ENCODE data around the gene KLF1.
"Not testable (repeated sequence)": the region's sequence is repeated elsewhere in the genome, so short reads cannot be mapped to it uniquely, and the experiment has no call there.

KLF1 gene

DNA sequence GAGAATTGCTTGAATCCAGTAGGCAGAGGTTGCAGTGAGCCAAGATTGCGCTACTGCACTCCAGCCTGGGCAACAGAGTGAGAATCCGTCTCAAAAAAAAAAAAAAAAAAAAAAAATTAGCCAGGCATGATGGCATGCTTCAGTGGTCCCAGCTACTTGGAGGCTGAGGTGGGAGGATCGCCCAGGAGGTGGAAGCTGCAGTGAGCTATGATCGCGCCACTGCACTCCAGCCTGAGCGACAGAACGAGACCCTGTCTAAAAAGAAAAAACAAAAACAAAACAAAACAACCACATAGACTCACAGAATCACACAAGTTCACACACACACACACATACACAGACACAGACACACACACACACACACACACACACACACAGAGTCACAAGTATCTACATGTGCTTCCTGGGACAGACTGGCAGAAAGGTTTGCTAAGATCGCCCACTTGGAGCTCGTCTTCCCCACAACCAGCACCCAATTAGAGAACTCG lies 3.3 kb upstream of the KLF1 start:
- not testable (repeated sequence) for H3K23ac ChIP-seq (ENCODE audit: low read length in 2 of 2); H3K27ac ChIP-seq (ENCODE audit: low read length, poor library complexity, severe bottlenecking); H4K91ac ChIP-seq (ENCODE audit: low read length); H2BK15ac ChIP-seq (ENCODE audit: low read depth, poor library complexity, severe bottlenecking); H3K9me3 ChIP-seq (ENCODE audit: control insufficient read depth, low read length); H3K4ac ChIP-seq (ENCODE audit: low read depth in 1 of 2, low read length in 2 of 2); H2BK120ac ChIP-seq (ENCODE audit: low read depth, low read length); H4K8ac ChIP-seq (ENCODE audit: low read length); H3K79me1 ChIP-seq (replicated peaks; ENCODE audit: low read length, poor library complexity, severe bottlenecking); DNase-seq; H3K18ac ChIP-seq (ENCODE audit: low read depth in 1 of 2, low read length in 2 of 2); H2AK5ac ChIP-seq (ENCODE audit: low read length, severe bottlenecking); H2BK5ac ChIP-seq (ENCODE audit: low read depth, low read length, poor library complexity, severe bottlenecking); H3K14ac ChIP-seq (ENCODE audit: low read length in 2 of 2); H2AFZ ChIP-seq (ENCODE audit: low read depth, low read length); H2BK12ac ChIP-seq (ENCODE audit: low read length in 2 of 2)
- H3K4me2 ChIP-seq (ENCODE audit: low read length, poor library complexity, severe bottlenecking) = peak overlapping the region; percentile 59
- WGBS = 44% methylated on average over 9 of the region's 10 CpGs
- peaks cover 19% of the 10 kb centered on the region for H3K4me1 ChIP-seq (ENCODE audit: control insufficient read depth, insufficient read depth, low read depth, low read length)
- H3K4me3 ChIP-seq (ENCODE audit: insufficient read depth in 1 of 2, low read depth in 1 of 2, low read length in 2 of 2) = peak overlapping the region in 1 of 2 experiments; percentile 96
- H3K36me3 ChIP-seq (ENCODE audit: control insufficient read depth in 1 of 2, insufficient read depth in 2 of 2, low read depth in 1 of 2, low read length in 2 of 2) = peaks cover 15 to 20% of the 10 kb centered on the region in 2 experiments
- H3K27me3 ChIP-seq (ENCODE audit: control insufficient read depth in 1 of 2, insufficient read depth in 1 of 2, low read length in 2 of 2) = peaks cover 23 to 26% of the 10 kb centered on the region in 2 experiments
- peak overlapping the region; percentile 45 for H3K9ac ChIP-seq (ENCODE audit: low read length)

DNA sequence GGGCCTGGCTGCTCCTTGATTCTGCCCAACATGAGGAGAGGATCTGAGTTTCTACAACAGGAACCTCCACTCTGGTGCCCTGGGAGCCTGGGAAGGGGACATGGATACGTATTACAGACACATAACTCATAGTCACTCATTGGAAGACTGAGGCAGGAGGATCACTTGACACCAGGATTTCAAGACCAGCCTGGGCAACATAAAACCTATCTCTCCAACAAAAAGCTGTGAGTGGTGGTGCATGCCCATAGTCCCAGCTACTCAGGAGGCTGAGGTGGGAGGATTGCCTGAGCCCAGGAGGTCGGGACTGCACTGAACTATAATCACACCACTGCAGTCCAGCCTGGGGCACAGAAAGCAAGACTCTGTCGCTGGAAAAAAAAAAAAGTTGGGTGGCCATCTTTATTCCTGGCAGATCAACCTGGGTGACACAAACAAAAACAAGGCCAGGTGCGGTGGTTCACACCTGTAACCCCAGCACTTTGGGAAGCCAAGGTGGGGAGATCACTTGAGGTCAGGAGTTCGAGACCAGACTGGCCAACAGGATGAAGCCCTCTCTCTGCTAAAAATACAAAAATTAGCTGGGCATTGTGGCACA lies 1.1 kb upstream of the KLF1 start:
- Histone ChIP-seq H2BK12ac (ENCODE audit: low read length in 2 of 2) (no peak overlapping the region), H3K36me3 (ENCODE audit: control insufficient read depth in 1 of 2, insufficient read depth in 2 of 2, low read depth in 1 of 2, low read length in 2 of 2) (peaks cover 0 to under 1% of the 10 kb centered on the region in 2 experiments), H3K9ac (ENCODE audit: low read length) (no peak overlapping the region), H3K4me3 (ENCODE audit: insufficient read depth in 1 of 2, low read depth in 1 of 2, low read length in 2 of 2) (no peak overlapping the region), H4K91ac (ENCODE audit: low read length) (no peak overlapping the region), H3K18ac (ENCODE audit: low read depth in 1 of 2, low read length in 2 of 2) (no peak overlapping the region), H3K79me1 (replicated peaks; ENCODE audit: low read length, poor library complexity, severe bottlenecking) (peaks cover 10% of the 10 kb centered on the region), H3K9me3 (ENCODE audit: control insufficient read depth, low read length) (peaks cover 7% of the 10 kb centered on the region), H3K14ac (ENCODE audit: low read length in 2 of 2) (no peak overlapping the region), H3K27me3 (ENCODE audit: control insufficient read depth in 1 of 2, insufficient read depth in 1 of 2, low read length in 2 of 2) (peaks cover 40 to 41% of the 10 kb centered on the region in 2 experiments), H2BK120ac (ENCODE audit: low read depth, low read length) (no peak overlapping the region), H2BK15ac (ENCODE audit: low read depth, poor library complexity, severe bottlenecking) (no peak overlapping the region), H3K23ac (ENCODE audit: low read length in 2 of 2) (no peak overlapping the region), H4K8ac (ENCODE audit: low read length) (no peak overlapping the region), H3K4ac (ENCODE audit: low read depth in 1 of 2, low read length in 2 of 2) (no peak overlapping the region), H2AFZ (ENCODE audit: low read depth, low read length) (no peak overlapping the region), H3K4me2 (ENCODE audit: low read length, poor library complexity, severe bottlenecking) (no peak overlapping the region), H3K4me1 (ENCODE audit: control insufficient read depth, insufficient read depth, low read depth, low read length) (peaks cover 22% of the 10 kb centered on the region), H2AK5ac (ENCODE audit: low read length, severe bottlenecking) (no peak overlapping the region), H2BK5ac (ENCODE audit: low read depth, low read length, poor library complexity, severe bottlenecking) (no peak overlapping the region), H3K27ac (ENCODE audit: low read length, poor library complexity, severe bottlenecking) (no peak overlapping the region)
- WGBS = 69% methylated on average over 4 of the region's 5 CpGs
- DNase-seq = no peak

DNA sequence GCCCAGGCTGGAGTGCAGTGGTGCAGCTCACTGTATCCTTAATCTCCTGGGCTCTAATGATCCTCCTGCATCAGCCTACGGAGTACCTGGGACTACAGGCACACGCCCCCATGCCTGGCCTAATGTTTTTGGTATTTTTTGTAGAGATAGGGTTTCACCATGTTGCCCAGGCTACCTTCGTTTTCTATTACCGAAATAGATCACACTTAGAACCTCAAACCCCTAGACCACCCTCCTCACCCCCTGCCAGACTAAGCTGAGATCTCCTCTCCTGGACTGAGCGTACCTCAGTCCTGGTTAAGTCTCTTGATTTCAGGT lies 391 bp downstream of the KLF1 start:
- Histone ChIP-seq H2AFZ (ENCODE audit: low read depth, low read length) (no peak overlapping the region), H3K4me3 (ENCODE audit: insufficient read depth in 1 of 2, low read depth in 1 of 2, low read length in 2 of 2) (no peak overlapping the region), H2BK12ac (ENCODE audit: low read length in 2 of 2) (no peak overlapping the region), H4K8ac (ENCODE audit: low read length) (no peak overlapping the region), H3K4ac (ENCODE audit: low read depth in 1 of 2, low read length in 2 of 2) (no peak overlapping the region), H3K36me3 (ENCODE audit: control insufficient read depth in 1 of 2, insufficient read depth in 2 of 2, low read depth in 1 of 2, low read length in 2 of 2) (no peaks in the 10 kb centered on the region), H2BK5ac (ENCODE audit: low read depth, low read length, poor library complexity, severe bottlenecking) (no peak overlapping the region), H2BK15ac (ENCODE audit: low read depth, poor library complexity, severe bottlenecking) (no peak overlapping the region), H3K4me1 (ENCODE audit: control insufficient read depth, insufficient read depth, low read depth, low read length) (peaks cover 18% of the 10 kb centered on the region), H4K91ac (ENCODE audit: low read length) (no peak overlapping the region), H3K79me1 (replicated peaks; ENCODE audit: low read length, poor library complexity, severe bottlenecking) (peaks cover 6% of the 10 kb centered on the region), H3K23ac (ENCODE audit: low read length in 2 of 2) (no peak overlapping the region), H3K9me3 (ENCODE audit: control insufficient read depth, low read length) (peaks cover 7% of the 10 kb centered on the region), H3K9ac (ENCODE audit: low read length) (no peak overlapping the region), H3K27ac (ENCODE audit: low read length, poor library complexity, severe bottlenecking) (no peak overlapping the region), H2BK120ac (ENCODE audit: low read depth, low read length) (no peak overlapping the region), H3K27me3 (ENCODE audit: control insufficient read depth in 1 of 2, insufficient read depth in 1 of 2, low read length in 2 of 2) (peaks cover 40 to 41% of the 10 kb centered on the region in 2 experiments), H2AK5ac (ENCODE audit: low read length, severe bottlenecking) (no peak overlapping the region), H3K18ac (ENCODE audit: low read depth in 1 of 2, low read length in 2 of 2) (no peak overlapping the region), H3K4me2 (ENCODE audit: low read length, poor library complexity, severe bottlenecking) (no peak overlapping the region), H3K14ac (ENCODE audit: low read length in 2 of 2) (no peak overlapping the region)
- DNase-seq = no peak
- WGBS = 71% methylated on average over 3 of the region's 5 CpGs

DNA sequence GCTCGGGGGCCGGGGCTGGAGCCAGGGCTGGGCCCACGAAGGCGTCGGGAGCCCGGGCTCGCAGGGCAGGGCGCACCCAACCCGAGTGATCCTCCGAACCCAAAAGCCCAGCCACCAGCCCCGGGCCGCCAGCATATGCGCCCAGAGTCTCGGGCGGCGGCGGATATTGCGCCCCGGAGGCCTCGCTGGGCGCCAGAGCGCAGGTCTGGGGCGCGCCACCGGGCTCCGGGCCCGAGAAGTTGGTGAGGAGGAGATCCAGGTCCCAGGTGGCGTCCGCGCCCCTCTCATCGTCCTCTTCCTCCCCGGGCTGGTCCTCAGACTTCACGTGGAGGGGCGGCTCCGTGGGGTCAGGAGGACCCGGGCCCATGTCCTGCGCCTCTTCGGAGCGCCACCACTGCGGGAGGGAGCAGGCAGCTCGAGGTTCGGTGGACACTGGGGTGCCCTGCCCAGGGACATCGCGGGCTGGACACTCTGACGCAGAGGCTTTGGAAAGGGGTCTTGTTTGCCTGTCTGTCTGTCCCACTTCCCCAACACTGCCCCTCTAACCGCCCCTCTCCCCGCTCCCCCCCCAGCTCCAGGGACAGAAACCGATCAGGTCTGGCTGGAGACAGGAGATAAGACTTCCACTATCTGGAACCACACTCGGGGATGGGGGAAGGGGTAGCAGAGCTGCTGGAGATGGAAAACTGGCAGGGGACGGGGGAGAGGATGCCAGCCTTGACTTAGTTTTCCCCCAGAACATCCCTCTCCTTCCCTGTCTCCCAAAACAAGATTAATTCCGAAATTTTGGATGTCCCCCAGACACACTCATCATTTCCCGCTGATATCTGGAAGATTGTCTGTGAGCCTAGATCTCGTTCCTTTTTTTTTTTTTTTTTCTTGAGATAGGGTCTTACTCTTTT lies 1.0 kb downstream of the KLF1 start:
- Histone ChIP-seq H3K4ac (ENCODE audit: low read depth in 1 of 2, low read length in 2 of 2) (no peak overlapping the region), H3K79me1 (replicated peaks; ENCODE audit: low read length, poor library complexity, severe bottlenecking) (no peaks in the 10 kb centered on the region), H4K8ac (ENCODE audit: low read length) (no peak overlapping the region), H3K4me2 (ENCODE audit: low read length, poor library complexity, severe bottlenecking) (no peak overlapping the region), H2BK15ac (ENCODE audit: low read depth, poor library complexity, severe bottlenecking) (no peak overlapping the region), H3K14ac (ENCODE audit: low read length in 2 of 2) (no peak overlapping the region), H3K27me3 (ENCODE audit: control insufficient read depth in 1 of 2, insufficient read depth in 1 of 2, low read length in 2 of 2) (peaks cover 40 to 41% of the 10 kb centered on the region in 2 experiments), H2AFZ (ENCODE audit: low read depth, low read length) (no peak overlapping the region), H2BK120ac (ENCODE audit: low read depth, low read length) (no peak overlapping the region), H3K18ac (ENCODE audit: low read depth in 1 of 2, low read length in 2 of 2) (peak overlapping the region in 1 of 2 experiments; percentile 42), H3K9ac (ENCODE audit: low read length) (no peak overlapping the region), H3K36me3 (ENCODE audit: control insufficient read depth in 1 of 2, insufficient read depth in 2 of 2, low read depth in 1 of 2, low read length in 2 of 2) (no peaks in the 10 kb centered on the region), H3K27ac (ENCODE audit: low read length, poor library complexity, severe bottlenecking) (no peak overlapping the region), H2AK5ac (ENCODE audit: low read length, severe bottlenecking) (no peak overlapping the region), H4K91ac (ENCODE audit: low read length) (no peak overlapping the region), H3K9me3 (ENCODE audit: control insufficient read depth, low read length) (peaks cover 7% of the 10 kb centered on the region), H3K23ac (ENCODE audit: low read length in 2 of 2) (peak overlapping the region in 1 of 2 experiments; percentile 70), H2BK5ac (ENCODE audit: low read depth, low read length, poor library complexity, severe bottlenecking) (no peak overlapping the region), H3K4me3 (ENCODE audit: insufficient read depth in 1 of 2, low read depth in 1 of 2, low read length in 2 of 2) (peak overlapping the region in 1 of 2 experiments; percentile 68), H2BK12ac (ENCODE audit: low read length in 2 of 2) (no peak overlapping the region), H3K4me1 (ENCODE audit: control insufficient read depth, insufficient read depth, low read depth, low read length) (peaks cover 15% of the 10 kb centered on the region)
- DNase-seq = no peak
- WGBS = 4% methylated on average over 45 of the region's 53 CpGs
